Measurements from ENCODE around the gene SAFB2.
"Not testable (repeated sequence)": the region's sequence is repeated elsewhere in the genome, so short reads cannot be mapped to it uniquely, and the experiment has no call there.

The SAFB2 gene

DNA sequence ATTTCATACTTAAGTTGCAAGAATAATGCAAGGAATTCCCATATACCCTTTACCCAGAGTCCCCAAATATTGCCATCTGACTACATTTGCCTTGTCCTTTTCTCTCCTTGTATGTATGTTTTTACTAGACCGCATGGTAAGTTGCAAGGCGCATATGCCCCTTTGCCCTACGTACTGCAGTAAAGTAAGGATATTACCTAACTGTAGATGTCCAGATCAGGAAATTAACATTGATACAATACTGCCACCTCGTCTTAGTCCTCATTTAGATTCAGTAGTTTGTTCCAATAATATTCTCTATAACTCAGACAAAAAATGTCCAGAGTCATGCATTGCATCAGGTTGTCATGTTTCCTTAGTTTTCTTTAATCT, 9.7 kb upstream of the SAFB2 start:
- DNase-seq: no peak

DNA sequence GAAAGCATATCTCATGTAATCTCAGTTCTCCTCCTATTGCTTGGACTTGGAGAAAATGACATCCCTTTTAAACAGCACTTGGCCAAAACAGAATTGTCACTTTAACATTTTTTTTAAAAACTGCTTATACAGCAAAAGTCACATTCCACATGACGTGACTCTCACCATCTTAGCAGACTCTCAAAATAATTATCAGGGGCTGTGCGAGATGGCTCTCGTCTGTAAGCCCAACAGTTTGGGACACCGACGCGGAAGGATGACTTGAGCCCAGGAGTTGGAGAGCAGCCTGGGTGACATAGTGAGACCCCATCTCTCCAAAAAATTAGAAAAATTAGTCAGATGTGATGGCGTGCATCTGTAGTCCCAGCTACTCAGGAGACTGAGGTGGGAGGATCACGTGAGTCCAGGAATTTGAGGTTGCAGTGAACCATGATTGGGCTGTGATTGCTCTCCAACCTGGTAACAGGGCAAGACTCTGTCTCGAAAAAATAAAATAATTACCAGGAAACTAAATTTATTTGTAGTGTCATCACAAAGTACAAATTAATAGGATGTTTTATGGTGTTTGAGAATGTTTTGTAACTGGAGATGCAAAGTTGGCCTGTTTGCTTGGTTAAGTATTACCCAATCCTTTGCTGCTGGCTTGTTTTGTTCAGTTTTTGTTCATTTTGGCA, 9.1 kb upstream of the SAFB2 start:
- DNase-seq: no peak

DNA sequence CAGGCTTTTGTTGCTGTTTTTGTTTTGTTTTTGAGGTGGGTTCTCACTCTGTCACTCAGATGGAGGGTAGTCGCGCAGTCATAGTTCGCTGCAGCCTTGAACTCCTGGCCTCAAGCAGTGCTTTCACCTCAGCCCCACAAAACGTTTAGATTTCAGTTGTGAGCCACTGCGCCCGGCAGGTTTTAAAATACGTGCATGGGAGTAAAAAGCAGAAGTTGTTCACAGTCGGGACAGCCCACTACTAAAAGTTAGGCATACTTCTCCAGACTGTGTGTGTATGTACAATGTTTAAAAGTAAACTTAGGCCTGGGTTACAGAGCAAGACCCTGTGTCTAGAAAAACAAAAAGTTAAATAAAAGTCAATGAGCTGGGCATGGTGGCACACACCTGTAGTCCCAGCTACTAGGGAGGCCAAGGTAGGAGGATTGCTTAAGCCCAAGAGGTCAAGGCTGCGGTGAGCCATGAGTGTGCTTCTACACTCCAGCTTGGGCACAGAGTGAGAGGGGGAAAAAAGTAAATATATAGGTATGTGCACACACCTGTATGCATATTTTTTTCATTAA, 6.4 kb upstream of the SAFB2 start:
- DNase-seq: no peak

DNA sequence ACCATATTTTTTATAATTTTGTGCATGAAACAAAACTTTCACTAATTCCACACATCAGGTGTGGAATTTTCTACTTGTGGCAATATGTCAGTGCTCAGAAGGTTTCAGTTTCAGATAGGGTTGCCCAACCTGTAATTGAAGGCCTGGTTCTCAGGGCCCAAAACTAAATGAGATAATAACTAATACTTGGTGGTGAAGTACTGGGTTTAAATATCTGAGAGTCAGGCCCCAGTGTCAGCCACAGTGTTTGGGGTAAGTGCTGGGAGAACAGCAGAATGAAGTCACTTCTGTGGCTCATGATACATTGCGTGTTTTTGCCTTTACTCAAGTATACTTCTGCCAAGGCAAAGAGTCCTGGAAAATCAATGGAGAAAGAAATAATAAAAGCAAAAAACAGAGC, 5.9 kb upstream of the SAFB2 start:
- no peak for DNase-seq

DNA sequence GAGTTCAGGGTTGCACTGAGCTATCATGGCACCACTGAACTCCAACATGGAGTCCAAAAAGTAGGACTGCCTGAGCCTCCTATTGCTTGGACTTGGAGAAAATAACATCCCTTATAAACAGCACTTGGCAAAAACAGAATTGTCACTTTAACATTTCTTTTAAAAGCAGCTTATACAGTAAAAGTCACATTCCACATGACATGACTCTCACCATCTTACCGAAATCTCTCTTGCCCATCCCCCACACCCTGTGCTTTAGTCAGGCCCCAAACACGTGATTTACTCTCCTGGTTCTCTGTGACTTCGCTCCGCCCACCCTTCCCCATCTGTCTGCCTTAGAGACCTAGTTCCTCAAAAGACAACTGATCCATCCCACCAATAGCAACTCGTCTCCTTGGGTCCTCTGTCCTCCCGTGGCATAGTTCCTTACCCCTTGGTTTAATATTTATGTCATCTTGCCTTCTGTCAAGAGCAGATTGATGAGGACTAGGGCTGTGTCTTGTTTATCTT, 4.9 kb upstream of the SAFB2 start:
- peak; percentile 51 for DNase-seq

DNA sequence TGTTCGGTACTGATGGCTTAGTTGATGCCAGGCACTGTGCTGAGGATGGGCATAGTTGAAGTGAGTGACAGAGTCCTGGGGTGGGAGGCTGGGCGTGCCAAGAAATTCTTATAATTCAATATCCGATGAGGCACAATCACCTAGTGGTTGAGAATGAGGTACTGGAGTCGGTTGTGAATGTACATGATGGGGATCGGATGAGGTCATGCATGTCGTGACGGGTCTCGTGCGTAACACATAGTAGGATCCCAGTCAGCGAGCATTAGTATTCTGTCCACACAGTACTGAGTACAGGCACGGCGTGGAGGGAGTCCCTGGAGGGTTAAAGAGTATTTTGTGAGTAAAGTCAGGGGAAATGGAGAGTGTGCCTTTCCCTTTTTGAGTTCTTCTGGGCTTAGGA, 3.1 kb upstream of the SAFB2 start:
- no peak for DNase-seq

DNA sequence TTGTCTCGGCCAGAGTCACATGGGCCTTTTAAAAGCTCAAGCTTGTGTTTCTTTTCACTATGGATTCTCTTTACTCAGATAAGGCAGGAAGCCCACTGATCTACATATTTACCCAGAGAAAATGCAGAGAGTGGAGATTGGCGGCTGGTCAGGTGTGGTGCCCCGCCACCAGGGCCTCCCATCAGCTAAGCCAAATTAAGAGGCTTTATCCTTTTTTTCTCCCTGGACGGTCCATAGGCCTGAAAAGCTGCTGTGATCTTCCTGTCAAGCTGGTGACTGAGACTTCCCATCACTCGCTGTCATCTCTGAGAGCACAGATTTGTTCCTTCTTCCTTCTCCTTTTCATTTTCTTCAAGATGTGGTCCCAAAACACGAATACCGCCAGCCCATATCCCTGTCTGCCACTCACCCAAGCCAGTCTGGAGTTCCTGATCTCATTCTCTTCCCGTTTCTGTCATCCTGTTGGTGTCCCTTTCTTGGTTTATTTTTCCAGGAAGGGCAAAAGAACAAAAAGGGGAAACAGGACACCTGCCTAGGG, 2.2 kb upstream of the SAFB2 start:
- DNase-seq: no peak

DNA sequence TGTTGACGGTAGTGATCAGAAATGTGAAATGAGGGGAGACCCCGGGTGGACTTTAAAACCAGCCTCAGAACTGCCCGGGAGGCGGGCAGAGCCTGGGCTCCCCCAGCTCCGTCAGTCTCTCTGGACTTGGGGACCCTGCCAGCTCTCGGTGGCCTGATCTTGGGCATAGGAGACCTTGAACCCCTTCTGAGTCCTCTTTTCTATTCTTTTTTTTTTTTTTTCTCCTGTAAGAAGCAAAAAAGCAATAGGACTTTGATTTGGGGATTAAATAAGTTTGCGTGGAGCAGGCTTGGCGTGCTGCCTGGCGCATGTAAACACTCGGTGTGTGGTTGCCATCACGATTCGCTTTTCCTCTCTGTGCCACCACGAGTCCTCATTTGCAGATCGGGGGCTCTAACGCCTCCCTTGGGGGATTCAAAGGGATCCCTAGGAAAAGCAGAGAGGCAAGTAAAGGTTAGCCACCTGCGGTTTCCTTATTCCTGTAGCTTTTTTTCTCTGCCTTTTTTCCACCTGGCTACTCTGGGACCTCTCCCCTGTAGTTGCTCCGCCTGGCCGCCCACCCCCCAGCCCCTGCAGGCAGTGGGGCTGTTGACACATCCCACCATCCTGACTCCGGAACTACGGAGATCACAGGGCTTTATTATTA, 1.6 kb upstream of the SAFB2 start:
- no peak for DNase-seq

DNA sequence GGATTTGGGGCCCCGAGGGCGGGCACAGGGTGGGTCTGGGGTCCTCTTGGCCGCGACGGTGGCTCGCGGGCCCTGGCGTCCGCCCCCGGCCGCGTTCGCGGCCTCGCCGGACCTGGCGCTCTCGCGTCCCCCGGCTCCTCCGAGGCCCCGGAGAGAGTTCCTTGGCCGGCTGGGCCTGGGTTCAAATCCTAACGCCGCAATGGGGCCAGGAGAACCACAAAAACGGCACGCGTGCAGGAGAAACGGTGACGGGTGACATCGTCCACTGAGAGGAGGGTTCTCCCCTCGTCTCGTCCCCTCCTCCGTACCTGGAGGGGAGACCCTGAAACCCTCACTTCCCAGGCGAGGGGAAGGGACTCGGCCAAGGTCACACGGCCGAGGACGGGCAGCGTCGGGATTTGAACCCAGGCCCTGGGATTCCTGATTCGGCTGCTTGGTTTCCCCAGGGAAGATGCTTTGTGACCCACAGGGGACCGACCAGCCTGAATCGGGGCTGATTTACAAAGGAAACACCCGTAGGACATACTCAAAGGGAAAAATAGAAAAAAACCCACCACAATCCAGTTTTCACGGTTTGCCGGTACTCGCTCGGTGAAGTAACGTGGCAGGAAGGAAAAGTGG, 931 bp upstream of the SAFB2 start:
- DNase-seq: no peak

DNA sequence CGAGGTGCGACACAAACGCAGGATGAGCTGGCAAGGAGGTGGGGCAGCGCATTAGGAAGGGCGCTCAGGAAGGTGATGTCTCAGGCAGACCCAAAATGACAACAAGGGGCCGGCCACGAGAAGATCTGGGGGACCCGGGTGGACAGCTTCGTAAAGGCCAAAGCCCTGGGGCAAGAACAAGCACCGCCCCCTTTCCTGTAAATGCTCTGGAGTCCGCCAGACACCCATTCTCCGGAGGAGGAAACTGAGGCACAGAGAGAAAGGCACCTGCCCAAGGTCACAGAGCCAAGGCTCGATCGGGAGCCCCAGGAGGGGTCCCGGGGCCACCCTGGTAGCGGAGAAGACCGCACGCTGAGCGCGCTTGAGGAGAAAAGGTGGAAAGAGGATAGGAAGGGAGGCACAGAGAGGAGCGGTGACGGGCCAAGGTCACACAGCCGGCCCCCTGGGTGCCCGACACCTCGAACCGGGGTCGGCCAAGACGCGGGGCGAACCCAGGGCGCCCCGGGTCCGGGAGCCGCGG, 571 bp downstream of the SAFB2 start:
- peak; percentile 42 for DNase-seq

DNA sequence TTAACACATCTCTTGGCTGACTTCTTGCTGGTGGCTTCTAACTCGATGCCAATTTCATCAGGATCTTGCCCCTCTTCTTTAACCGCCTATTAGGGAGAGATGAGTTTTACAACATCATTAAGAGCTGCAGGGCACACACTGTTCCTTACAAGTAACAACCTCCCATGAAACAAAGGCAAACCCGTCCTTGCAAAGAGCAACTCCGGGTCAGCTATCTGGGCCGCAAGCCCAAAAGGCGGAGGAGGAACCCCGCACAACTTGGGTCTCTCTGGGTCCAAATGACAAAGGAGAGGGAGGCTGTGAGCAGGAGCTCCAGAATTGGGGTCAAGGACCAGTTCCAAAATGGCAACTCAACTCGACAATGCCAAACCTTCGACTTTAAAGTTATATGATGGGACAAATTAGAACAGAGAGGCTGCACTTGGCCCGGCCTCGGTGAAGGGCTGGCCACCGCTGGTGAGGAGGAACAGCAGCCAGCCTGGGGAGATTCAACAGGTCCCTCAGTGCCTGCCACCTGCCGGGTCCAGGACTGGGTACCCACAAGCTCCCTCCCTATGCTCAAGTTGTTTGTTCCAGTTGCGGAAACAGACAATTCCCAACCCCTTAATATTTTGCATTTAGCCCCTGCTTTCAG, 1.1 kb downstream of the SAFB2 start:
- no peak for DNase-seq

DNA sequence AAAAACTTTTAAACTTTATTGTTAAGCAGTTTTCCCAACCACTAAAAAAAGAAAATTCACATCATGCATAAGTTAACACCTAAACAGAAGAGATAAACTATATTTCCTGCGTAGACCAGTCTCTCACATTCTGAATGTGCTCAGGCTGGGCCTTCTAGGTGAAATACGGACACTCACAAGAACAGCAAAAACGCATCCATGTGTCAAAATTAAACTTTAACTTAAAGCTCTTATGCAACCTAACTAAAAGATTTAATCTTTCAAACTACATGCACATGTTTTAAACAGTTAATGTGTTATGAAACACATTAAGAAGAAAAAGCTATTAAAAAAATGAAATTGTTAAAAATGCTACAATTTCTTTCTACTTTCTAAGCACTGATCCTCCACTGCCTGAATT, 2.6 kb downstream of the SAFB2 start:
- DNase-seq: no peak

DNA sequence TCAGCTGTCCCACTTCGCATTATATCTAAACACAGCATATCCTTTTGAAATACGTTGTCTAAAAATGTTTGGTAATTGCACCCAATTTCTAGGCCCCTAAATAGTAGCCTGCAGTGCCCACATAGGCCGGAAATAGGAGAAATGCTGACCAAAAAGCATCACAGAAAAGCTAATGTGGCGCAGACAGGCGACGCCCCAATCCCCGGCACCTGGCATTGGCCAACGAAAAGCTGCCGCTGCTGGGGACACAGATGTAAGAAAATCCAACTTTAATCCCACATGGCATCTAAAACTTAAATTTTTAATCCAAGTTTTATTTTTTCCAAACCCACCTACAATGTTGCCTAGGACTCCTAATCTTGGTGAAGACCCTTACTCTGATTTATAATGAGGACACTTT, 4.0 kb downstream of the SAFB2 start:
- no peak for DNase-seq

DNA sequence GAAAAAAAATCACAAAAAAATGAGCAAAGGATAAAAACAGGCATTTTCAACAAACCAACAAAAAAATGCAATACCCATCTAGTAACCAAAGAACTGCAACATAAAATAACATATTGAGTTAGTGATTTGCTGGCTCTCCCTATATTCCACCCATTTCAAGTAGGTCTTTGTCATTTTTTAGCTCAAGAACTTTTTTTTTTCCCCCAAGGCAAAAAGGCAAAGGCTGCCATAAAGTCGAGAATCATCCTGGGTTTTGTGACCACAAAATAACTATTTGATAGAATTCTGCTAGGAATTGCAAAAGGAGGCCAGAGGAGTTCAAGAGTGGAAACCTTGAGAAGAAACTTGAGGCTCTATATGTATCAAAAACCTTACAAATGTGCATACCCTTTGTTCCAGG, 5.5 kb downstream of the SAFB2 start:
- no peak for DNase-seq

DNA sequence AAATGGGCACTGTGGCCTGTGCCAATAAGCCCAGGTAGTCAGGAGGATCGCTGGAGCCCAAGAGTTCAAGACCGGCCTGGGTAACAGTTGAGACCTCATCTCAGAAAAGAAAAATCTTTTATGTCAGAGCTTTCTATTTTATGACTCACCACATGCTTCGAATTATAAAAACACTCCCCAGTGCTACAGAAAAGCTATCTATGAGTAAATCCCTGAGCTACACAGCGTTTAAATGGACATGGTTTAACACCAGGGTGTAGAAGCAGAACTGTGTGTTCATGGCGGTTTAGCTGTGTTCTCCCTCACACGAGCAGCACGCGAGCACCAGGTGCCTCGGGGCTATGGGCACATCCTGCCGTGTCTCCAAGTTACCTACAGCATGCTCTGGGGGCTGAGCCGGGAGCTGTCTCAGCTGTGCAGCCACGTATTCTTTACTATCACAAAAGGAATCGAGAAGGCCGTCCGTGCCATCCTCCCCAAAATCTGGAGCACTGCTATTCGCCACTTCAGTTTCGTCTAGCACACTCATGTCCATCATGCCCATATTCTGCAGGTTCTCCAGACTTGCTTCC, 6.7 kb downstream of the SAFB2 start:
- no peak for DNase-seq

DNA sequence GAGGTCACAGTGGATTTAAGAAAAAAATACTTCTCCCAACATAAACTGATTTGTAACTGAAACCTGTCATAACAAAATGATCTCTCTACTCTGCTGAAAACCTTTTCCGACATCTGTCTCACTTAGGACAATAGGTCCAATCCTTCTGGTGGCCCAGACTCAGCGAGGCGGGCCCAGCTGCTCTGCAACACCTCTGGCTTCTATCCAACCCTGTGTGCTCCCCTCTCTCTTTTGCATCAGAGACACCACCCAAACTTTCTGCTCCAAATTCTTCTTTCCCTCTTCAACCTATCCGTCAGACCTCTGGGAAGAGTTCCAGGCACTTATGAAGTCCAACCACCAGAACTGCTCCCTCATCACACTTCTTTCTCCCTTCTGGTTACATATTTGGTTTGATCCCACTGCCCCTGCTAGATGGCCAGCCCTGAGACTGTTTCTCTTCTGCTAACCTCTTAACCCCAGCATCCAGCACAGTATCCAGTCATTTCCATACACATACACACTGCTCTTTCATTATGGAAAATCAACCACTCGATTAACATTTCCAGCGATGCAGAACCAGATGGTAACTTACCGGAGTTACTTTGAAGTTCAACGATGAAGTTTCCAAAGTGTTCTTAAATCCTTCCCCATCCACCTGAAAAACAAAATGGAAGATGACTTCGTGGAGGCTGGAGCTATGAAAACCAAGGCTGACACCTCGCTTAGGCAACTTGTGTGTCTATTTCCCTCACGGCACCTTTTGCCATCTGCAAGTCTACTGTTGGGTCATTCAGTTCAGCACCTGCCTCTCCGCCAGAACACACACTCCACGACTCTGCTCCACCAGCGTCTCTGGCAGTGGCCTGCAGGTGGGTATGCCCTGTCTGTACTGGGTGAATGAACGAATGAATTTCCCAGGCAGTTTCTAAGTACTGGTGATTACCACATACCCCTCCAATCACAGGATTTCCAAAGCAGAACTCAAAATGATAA, 9.4 kb downstream of the SAFB2 start:
- no peak for DNase-seq

DNA sequence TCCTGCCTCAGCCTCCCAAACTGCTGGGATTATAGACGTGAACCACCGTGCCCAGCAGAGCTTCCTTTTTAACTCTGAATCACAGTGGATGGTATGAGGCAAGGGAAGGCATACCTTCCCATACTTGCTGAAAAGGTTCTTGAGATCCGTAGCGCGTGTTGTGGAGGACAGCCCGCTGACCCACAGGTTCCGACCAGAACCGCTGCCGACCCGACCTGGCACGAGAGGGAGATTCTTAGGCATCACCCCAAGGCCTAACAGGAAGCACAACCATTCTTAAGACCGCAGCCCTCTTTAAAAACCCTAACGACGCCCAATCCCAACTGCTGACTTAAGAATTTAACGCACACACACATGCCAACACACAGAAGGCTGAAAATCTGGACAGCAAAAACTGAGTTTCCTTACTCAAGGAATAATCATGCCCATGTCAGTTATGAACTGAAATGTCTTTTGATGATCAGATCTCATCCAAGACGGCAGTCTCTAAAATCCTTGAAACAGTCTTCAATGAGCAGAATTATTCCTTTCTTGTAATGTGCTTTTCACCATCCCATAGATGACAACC, 12.6 kb downstream of the SAFB2 start:
- DNase-seq: no peak

DNA sequence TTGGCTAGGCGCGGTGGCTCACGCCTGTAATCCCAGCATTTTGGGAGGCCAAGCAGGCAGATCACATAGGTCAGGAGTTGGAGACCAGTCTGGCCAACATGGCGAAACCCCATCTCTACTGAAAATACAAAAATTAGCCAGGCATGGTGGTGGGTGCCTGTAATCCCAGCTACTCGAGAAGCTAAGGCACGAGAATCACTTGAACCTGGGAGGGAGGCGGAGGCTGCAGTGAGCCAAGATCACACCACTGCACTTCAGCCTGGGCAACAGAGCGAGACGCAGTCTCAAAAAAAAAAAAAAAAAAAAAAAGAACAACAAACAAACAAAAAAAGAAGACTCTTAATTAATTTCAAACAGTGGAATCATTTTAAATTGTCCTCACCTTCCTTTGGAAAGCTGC, 13.8 kb downstream of the SAFB2 start:
- DNase-seq: not testable (repeated sequence)

DNA sequence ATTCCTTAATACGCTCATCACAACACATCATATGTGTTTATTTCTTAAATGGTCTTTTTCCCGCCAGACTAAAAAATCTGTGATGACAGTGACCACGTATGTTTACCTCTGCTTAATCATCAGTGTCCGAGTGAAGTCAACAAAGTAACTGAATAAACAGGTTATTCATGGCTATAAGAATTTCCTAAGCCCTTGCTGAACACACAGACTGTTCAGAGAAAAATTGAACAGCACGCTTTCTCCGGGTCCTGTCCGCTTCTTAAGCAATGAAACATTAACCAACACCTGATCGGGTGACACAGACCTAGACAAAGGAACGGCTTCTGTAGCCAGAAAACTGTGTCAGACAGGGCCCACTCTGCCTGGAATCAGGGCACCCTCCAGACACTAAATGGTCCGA, 14.3 kb downstream of the SAFB2 start:
- DNase-seq: no peak

DNA sequence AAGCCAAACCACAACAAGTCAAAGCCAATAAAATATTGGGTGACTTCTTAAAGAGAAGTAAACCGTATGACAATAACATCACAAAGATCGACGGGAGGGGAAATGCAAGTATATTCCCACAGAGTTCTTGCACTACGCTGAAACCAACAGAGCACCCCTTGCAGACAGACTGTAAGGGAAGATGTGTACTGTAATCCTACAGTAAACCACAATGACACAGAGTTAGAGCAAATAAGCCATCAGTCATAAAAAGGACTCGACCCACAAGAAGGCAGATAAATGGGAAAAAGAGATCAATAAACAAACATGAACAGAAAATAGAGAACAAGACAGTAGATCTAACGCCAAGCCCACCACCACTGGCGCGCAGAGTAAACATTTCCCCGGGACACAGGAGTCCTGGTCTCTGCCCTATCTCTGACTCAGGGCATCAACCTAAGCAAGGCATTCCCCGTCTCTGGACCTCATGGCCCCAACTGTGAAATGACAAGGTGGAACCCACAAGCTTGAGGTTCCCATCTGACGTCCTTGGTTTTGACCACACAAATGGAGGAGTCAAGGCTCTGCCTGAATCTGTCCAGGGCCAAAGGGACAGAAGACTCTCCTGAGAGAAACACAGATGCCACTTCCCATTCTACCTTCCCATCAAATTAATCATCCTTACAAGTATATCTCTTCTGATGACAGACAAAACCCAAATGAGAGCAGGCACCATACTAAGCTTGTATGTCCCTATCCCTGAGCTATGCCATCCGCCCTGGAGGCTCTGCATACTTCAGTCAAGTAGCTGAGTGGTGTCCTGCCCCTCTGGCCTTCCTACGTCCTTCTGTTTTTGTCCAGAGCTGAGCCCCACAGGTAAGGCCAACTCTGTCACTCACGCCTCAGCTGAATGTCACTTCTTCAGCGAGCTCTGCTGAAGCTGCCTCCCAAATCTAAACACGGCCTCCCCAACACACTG, 15.0 kb downstream of the SAFB2 start:
- DNase-seq: no peak

All from left hindlimb (tissue), 1 donor.